ENCODE measurements around the gene LRRN4CL. TPM values are rescaled to one million over a fixed set of nuclear protein-coding genes. Genes with fewer than 3 reads are reported as not detected.

LRRN4CL gene
- total and polyA plus RNA-seq, 9 of the 15 experiments (the other 6 are each of a cell fraction or from before 2014, with no cell fraction given) = 0.03 to 0.11 (median 0.05) TPM; not detected in 4

DNA sequence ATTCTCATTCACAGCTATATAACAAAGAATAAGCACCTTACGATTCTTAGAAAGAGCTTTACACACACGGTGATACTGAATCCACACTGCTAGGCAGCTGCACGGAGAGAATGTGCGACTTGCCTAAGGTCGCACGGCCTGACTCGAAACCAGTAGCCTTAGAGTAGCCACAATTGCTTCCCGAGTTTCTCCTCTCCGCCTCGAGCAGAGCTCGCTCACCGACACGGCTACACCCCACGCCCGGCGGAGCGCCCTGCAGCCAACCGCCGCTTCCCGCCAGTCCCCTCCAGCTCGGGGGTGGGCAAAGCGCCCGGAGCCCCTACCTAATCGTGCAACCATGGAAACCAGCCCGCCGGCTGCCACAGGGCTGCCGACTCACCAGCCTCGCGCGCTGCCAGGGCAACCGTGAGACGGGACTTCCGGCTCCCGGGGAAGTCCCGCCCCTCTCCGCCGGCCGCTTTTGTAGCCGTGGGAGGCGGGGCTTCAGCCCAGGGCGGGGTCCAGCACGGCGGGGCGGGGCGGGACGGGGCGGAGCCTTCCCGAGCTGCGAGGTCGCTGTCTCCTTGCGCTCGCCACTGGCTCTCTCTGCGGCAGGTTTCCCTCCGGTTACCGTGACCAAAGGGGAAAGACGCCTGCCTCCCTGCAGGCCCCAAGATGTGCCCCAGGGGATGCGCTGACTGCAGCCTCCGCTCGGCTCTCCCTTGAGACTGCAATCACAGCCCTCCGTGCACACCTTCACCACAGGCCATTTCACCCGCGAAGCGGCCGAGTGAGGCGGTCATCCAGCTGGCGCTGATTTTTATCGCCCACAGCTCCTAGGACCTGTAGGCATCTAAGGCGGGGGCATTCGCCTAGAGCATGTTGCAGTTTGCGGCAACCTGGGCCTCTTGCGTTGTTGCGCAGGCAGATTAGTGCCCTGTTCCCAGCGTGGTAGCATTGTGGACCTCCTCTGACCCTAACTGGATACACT lies 16.8 kb upstream of the LRRN4CL start (continued):
- TF ChIP-seq, protein P1, sequence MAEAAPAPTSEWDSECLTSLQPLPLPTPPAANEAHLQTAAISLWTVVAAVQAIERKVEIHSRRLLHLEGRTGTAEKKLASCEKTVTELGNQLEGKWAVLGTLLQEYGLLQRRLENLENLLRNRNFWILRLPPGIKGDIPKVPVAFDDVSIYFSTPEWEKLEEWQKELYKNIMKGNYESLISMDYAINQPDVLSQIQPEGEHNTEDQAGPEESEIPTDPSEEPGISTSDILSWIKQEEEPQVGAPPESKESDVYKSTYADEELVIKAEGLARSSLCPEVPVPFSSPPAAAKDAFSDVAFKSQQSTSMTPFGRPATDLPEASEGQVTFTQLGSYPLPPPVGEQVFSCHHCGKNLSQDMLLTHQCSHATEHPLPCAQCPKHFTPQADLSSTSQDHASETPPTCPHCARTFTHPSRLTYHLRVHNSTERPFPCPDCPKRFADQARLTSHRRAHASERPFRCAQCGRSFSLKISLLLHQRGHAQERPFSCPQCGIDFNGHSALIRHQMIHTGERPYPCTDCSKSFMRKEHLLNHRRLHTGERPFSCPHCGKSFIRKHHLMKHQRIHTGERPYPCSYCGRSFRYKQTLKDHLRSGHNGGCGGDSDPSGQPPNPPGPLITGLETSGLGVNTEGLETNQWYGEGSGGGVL (CRISPR knock-in tag; IDR thresholded peaks at IDR 0.05) = no peak
- TF ChIP-seq, protein P2, sequence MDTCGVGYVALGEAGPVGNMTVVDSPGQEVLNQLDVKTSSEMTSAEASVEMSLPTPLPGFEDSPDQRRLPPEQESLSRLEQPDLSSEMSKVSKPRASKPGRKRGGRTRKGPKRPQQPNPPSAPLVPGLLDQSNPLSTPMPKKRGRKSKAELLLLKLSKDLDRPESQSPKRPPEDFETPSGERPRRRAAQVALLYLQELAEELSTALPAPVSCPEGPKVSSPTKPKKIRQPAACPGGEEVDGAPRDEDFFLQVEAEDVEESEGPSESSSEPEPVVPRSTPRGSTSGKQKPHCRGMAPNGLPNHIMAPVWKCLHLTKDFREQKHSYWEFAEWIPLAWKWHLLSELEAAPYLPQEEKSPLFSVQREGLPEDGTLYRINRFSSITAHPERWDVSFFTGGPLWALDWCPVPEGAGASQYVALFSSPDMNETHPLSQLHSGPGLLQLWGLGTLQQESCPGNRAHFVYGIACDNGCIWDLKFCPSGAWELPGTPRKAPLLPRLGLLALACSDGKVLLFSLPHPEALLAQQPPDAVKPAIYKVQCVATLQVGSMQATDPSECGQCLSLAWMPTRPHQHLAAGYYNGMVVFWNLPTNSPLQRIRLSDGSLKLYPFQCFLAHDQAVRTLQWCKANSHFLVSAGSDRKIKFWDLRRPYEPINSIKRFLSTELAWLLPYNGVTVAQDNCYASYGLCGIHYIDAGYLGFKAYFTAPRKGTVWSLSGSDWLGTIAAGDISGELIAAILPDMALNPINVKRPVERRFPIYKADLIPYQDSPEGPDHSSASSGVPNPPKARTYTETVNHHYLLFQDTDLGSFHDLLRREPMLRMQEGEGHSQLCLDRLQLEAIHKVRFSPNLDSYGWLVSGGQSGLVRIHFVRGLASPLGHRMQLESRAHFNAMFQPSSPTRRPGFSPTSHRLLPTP (IDR thresholded peaks at IDR 0.05; ENCODE audit: borderline replicate concordance, extremely low read depth, insufficient read length) = no peak
- TF ChIP-seq POLR2G (IDR thresholded peaks at IDR 0.05; ENCODE audit: low read depth, low read length) (peak; percentile 84), ZNF3 (CRISPR knock-in tag; IDR thresholded peaks at IDR 0.05) (peak; percentile 67; the same call in 1 of the 2 replicates), EP300 (IDR thresholded peaks at IDR 0.05; ENCODE audit: low read length) (no peak), PHTF2 (CRISPR knock-in tag; IDR thresholded peaks at IDR 0.05) (no peak), RBM15 (IDR thresholded peaks at IDR 0.05; ENCODE audit: insufficient read depth, low read length) (no peak), HCFC1 (IDR thresholded peaks at IDR 0.05; ENCODE audit: low read depth, low read length) (peak; percentile 24; the same call in 1 of the 2 replicates), KDM5B (IDR thresholded peaks at IDR 0.05; ENCODE audit: insufficient replicate concordance, low read depth, low read length) (no peak), ZNF445 (CRISPR knock-in tag; IDR thresholded peaks at IDR 0.05; ENCODE audit: low read depth) (no peak), FOXJ2 (tag; IDR thresholded peaks at IDR 0.05) (no peak), KLF10 (CRISPR knock-in tag; IDR thresholded peaks at IDR 0.05) (peak; percentile 84), NCOA4 (IDR thresholded peaks at IDR 0.05; ENCODE audit: partially characterized antibody) (no peak), RCOR1 (IDR thresholded peaks at IDR 0.05; ENCODE audit: borderline replicate concordance in 1 of 2, low read depth in 2 of 2, low read length in 2 of 2) (peak in 1 of 2 experiments; percentile 25; a peak in 1 of 4 replicates)
- TF ChIP-seq, protein P3, sequence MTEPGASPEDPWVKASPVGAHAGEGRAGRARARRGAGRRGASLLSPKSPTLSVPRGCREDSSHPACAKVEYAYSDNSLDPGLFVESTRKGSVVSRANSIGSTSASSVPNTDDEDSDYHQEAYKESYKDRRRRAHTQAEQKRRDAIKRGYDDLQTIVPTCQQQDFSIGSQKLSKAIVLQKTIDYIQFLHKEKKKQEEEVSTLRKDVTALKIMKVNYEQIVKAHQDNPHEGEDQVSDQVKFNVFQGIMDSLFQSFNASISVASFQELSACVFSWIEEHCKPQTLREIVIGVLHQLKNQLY (CRISPR knock-in tag; conservative IDR thresholded peaks at IDR 0.05) = peak in 1 of 2 experiments; percentile 73; a peak in 1 of 4 replicates
- TF ChIP-seq, protein P4, sequence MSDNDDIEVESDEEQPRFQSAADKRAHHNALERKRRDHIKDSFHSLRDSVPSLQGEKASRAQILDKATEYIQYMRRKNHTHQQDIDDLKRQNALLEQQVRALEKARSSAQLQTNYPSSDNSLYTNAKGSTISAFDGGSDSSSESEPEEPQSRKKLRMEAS (CRISPR knock-in tag; IDR thresholded peaks at IDR 0.05) = peak; percentile 46
- TF ChIP-seq, protein P5, sequence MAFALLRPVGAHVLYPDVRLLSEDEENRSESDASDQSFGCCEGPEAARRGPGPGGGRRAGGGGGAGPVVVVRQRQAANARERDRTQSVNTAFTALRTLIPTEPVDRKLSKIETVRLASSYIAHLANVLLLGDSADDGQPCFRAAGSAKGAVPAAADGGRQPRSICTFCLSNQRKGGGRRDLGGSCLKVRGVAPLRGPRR (CRISPR knock-in tag; IDR thresholded peaks at IDR 0.05) = no peak
- TF ChIP-seq, protein P6, sequence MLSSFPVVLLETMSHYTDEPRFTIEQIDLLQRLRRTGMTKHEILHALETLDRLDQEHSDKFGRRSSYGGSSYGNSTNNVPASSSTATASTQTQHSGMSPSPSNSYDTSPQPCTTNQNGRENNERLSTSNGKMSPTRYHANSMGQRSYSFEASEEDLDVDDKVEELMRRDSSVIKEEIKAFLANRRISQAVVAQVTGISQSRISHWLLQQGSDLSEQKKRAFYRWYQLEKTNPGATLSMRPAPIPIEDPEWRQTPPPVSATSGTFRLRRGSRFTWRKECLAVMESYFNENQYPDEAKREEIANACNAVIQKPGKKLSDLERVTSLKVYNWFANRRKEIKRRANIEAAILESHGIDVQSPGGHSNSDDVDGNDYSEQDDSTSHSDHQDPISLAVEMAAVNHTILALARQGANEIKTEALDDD (IDR thresholded peaks at IDR 0.05) = no peak

All from K562 (cell line).